Dermis blood vessel endothelial cell (primary cell): Measurements from ENCODE around the gene PTPRN2. TPM values are rescaled to one million over a fixed set of nuclear protein-coding genes. Genes with fewer than 3 reads are reported as not detected.
"Not testable (repeated sequence)": the region's sequence is repeated elsewhere in the genome, so short reads cannot be mapped to it uniquely, and the experiment has no call there.

ENCODE experiments used
- DNase-seq: peaks from one replicate; pipeline ENCODE4 v3.0.0; 2010
- total RNA-seq: library from RNA; depleted of rRNA; stranded (reverse); fragments of >200 nt; gene quantifications from 2 replicates; pipeline ENCODE4 v1.2.3, GENCODE V29; 2014

Gene PTPRN2
- total RNA-seq, 1 donor from 2014 or later, result 2.2 TPM

GRCh38 chr7:158458716-158459282 is 128.8 kb downstream of the PTPRN2 start:
- DNase-seq, result no peak

- no peak for DNase-seq
Observed at GRCh38 chr7:158458096-158458495, 129.5 kb downstream of the PTPRN2 start.

GRCh38 chr7:158457586-158457985 is 130.0 kb downstream of the PTPRN2 start:
- not testable (repeated sequence) for DNase-seq

- DNase-seq, result no peak
Observed at GRCh38 chr7:158454631-158455030, 133.0 kb downstream of the PTPRN2 start.

- DNase-seq, result no peak
Observed at GRCh38 chr7:158453663-158454062, 134.0 kb downstream of the PTPRN2 start.

- no peak for DNase-seq
Observed at GRCh38 chr7:158452331-158452730, 135.3 kb downstream of the PTPRN2 start.

- no peak for DNase-seq
Observed at GRCh38 chr7:158450476-158451124, 137.0 kb downstream of the PTPRN2 start.

GRCh38 chr7:158449942-158450341 is 137.7 kb downstream of the PTPRN2 start:
- DNase-seq, result no peak

GRCh38 chr7:158449266-158449665 is 138.4 kb downstream of the PTPRN2 start:
- no peak for DNase-seq

- no peak for DNase-seq
Observed at GRCh38 chr7:158448430-158449100, 139.1 kb downstream of the PTPRN2 start.

GRCh38 chr7:158447506-158448171 is 140.0 kb downstream of the PTPRN2 start:
- DNase-seq, result no peak

GRCh38 chr7:158447151-158447505 is 140.5 kb downstream of the PTPRN2 start:
- no peak for DNase-seq

- no peak for DNase-seq
Observed at GRCh38 chr7:158446706-158447105, 140.9 kb downstream of the PTPRN2 start.

- DNase-seq, result no peak
Observed at GRCh38 chr7:158446281-158446680, 141.3 kb downstream of the PTPRN2 start.

- no peak for DNase-seq
Observed at GRCh38 chr7:158445421-158446175, 142.0 kb downstream of the PTPRN2 start.

GRCh38 chr7:158444501-158445420 is 142.9 kb downstream of the PTPRN2 start:
- no peak for DNase-seq

GRCh38 chr7:158443688-158444483 is 143.7 kb downstream of the PTPRN2 start:
- no peak for DNase-seq

- DNase-seq, result no peak
Observed at GRCh38 chr7:158443014-158443687, 144.5 kb downstream of the PTPRN2 start.

GRCh38 chr7:158442260-158442659 is 145.4 kb downstream of the PTPRN2 start:
- no peak for DNase-seq

GRCh38 chr7:158439035-158439434 is 148.6 kb downstream of the PTPRN2 start:
- no peak for DNase-seq
